H1 (cell line): ENCODE measurements around the gene GTSE1. TPM values are rescaled to one million over a fixed set of nuclear protein-coding genes. Genes with fewer than 3 reads are reported as not detected.
A peak's percentile ranks its signal among the peaks of the same experiment; 100 is the strongest.

Experiments used
- CTCF ChIA-PET: fragments of 300-600 bp; sonication (Branson Sonifier 250); formaldehyde crosslinking; loops from one replicate; lab custom pipeline; 2021; ENCODE audit not compliant: partially characterized antibody; lab: Charles Lee
- POLR2A ChIA-PET: fragments of 300-600 bp; sonication (Branson Sonifier 250); formaldehyde crosslinking; loops from one replicate; lab custom pipeline; 2021; ENCODE audit warnings: inconsistent platforms; ENCODE audit not compliant: partially characterized antibody; lab: Charles Lee
- DNase-seq, 2 experiments: peaks; one replicate each; pipeline versions ENCODE4 v3.0.0 to v3.0.0-alpha.2; 2010 to 2022; ENCODE audit warnings: low spot score in 2 of 2, low read depth in 1 of 2, mixed read lengths in 1 of 2
- FAIRE-seq: peaks from 2 replicates; lab custom pipeline; 2011; peaks lifted over from hg19 to GRCh38; lab: Jason Lieb, UNC
- H2AFZ ChIP-seq: 2 replicates; pipeline ENCODE4 v1.8.1; 2012; ENCODE audit warnings: low read length, inconsistent platforms
- H2AK5ac ChIP-seq: 2 replicates; pipeline ENCODE4 v1.6.1; 2013; ENCODE audit warnings: low read depth, low read length
- H2BK120ac ChIP-seq: replicated peaks from 2 replicates; pipeline ENCODE3; 2013; ENCODE audit warnings: low read depth, low read length, inconsistent platforms
- H2BK12ac ChIP-seq: 2 replicates; pipeline ENCODE4 v1.6.1; 2013; ENCODE audit warnings: low read depth, low read length
- H2BK15ac ChIP-seq: 2 replicates; pipeline ENCODE4 v1.6.1; 2013; ENCODE audit warnings: low read length
- H2BK20ac ChIP-seq: 2 replicates; pipeline ENCODE4 v1.6.1; 2013; ENCODE audit warnings: low read length
- H2BK5ac ChIP-seq: 2 replicates; pipeline ENCODE4 v1.6.1; 2013; ENCODE audit warnings: low read depth, low read length
- H3K14ac ChIP-seq: 2 replicates; pipeline ENCODE4 v1.6.1; 2013; ENCODE audit warnings: inconsistent platforms; ENCODE audit not compliant: insufficient read length
- H3K18ac ChIP-seq: 2 replicates; pipeline ENCODE4 v1.6.1; 2013; ENCODE audit warnings: low read length; ENCODE audit errors: extremely low read depth
- H3K23ac ChIP-seq: 2 replicates; pipeline ENCODE4 v1.6.1; 2013; ENCODE audit warnings: inconsistent platforms; ENCODE audit not compliant: insufficient read length
- H3K23me2 ChIP-seq: 2 replicates; pipeline ENCODE4 v1.6.1; 2013; ENCODE audit warnings: low read depth, low read length
- H3K27ac ChIP-seq: 2 replicates; pipeline ENCODE4 v1.6.1; 2011; ENCODE audit warnings: low read depth, low read length, inconsistent platforms
- H3K27me3 ChIP-seq, 4 experiments: replicated peaks in 1 of 4; 1 replicate in 1 of 4; 2 replicates in 3 of 4; pipeline versions ENCODE4 v1.6.1 to v1.8.1; 2011 to 2013; ENCODE audit warnings: low read length in 3 of 4, mild to moderate bottlenecking in 3 of 4, inconsistent platforms in 2 of 4, mixed read lengths in 2 of 4, moderate library complexity in 1 of 4; ENCODE audit not compliant: control insufficient read depth in 3 of 4, insufficient read depth in 3 of 4; ENCODE audit errors: extremely low read depth in 1 of 4
- H3K36me3 ChIP-seq, 4 experiments: 2 replicates each; pipeline versions ENCODE4 v1.6.1 to v1.8.1; 2011 to 2013; ENCODE audit warnings: mild to moderate bottlenecking in 4 of 4, low read length in 3 of 4, moderate library complexity in 2 of 4, control low read depth in 1 of 4, inconsistent platforms in 1 of 4; ENCODE audit not compliant: insufficient read depth in 4 of 4, control insufficient read depth in 2 of 4
- H3K4ac ChIP-seq: replicated peaks from 2 replicates; pipeline ENCODE3; 2013; ENCODE audit warnings: low read length, low read depth, mixed read lengths, inconsistent platforms; ENCODE audit not compliant: insufficient read length
- H3K4me1 ChIP-seq, 4 experiments: replicated peaks in 1 of 4; 1 replicate in 1 of 4; 2 replicates in 3 of 4; pipeline versions ENCODE4 v1.6.1 to v1.8.1; 2011 to 2013; ENCODE audit warnings: low read length in 3 of 4, inconsistent platforms in 2 of 4, mixed read lengths in 1 of 4; ENCODE audit not compliant: insufficient read depth in 4 of 4, control insufficient read depth in 3 of 4
- H3K4me2 ChIP-seq, 2 experiments: 2 replicates each; pipeline versions ENCODE4 v1.6.1 to v1.8.1; 2011 to 2013; ENCODE audit warnings: low read depth in 2 of 2, low read length in 2 of 2, control low read depth in 1 of 2, inconsistent platforms in 1 of 2, mild to moderate bottlenecking in 1 of 2; ENCODE audit not compliant: insufficient read depth in 1 of 2
- H3K4me3 ChIP-seq, 4 experiments: fragments of 200-600, 300-600 bp in 1 of 4; sonication (generic), shearing (Covaris generic), sonication (Bioruptor Twin) in 1 of 4; 2 replicates each; pipeline versions ENCODE4 v1.5.1 to v1.8.1; 2011 to 2016; ENCODE audit warnings: low read length in 4 of 4, low read depth in 3 of 4, control low read depth in 2 of 4, inconsistent platforms in 2 of 4, mild to moderate bottlenecking in 2 of 4, mixed read lengths in 1 of 4, moderate library complexity in 1 of 4; ENCODE audit not compliant: insufficient read depth in 2 of 4; ENCODE audit errors: extremely low read depth in 1 of 4
- H3K56ac ChIP-seq: replicated peaks from 2 replicates; pipeline ENCODE3; 2013; ENCODE audit warnings: low read depth, mild to moderate bottlenecking, mixed read lengths, low read length, inconsistent platforms; ENCODE audit not compliant: insufficient read length
- H3K79me1 ChIP-seq: 2 replicates; pipeline ENCODE4 v1.6.1; 2013; ENCODE audit warnings: low read depth, low read length, control low read depth
- H3K79me2 ChIP-seq, 2 experiments: 2 replicates each; pipeline versions ENCODE4 v1.6.1 to v1.8.1; 2012 to 2013; ENCODE audit warnings: low read length in 2 of 2, mild to moderate bottlenecking in 2 of 2, inconsistent platforms in 1 of 2; ENCODE audit not compliant: insufficient read depth in 2 of 2, control insufficient read depth in 1 of 2
- H3K9ac ChIP-seq, 4 experiments: replicated peaks in 1 of 4; 1 replicate in 1 of 4; 2 replicates in 3 of 4; pipeline versions ENCODE4 v1.6.1 to v1.8.1; 2011 to 2013; ENCODE audit warnings: low read depth in 3 of 4, low read length in 3 of 4, control low read depth in 2 of 4, mild to moderate bottlenecking in 2 of 4, moderate library complexity in 2 of 4, inconsistent platforms in 1 of 4; ENCODE audit errors: extremely low read depth in 1 of 4
- H3K9me3 ChIP-seq, 2 experiments: 2 replicates each; pipeline versions ENCODE4 v1.6.1 to v1.8.1; 2012 to 2013; ENCODE audit warnings: mild to moderate bottlenecking in 2 of 2, moderate library complexity in 2 of 2, control low read depth in 1 of 2, inconsistent platforms in 1 of 2, low read depth in 1 of 2, low read length in 1 of 2, mixed read lengths in 1 of 2; ENCODE audit not compliant: insufficient read depth in 2 of 2
- H4K20me1 ChIP-seq, 2 experiments: replicated peaks in 1 of 2; 2 replicates each; pipeline versions ENCODE3 to v1.8.1; 2011 to 2013; ENCODE audit warnings: inconsistent platforms in 2 of 2, low read length in 2 of 2, mild to moderate bottlenecking in 1 of 2; ENCODE audit not compliant: insufficient read depth in 2 of 2, control insufficient read depth in 1 of 2
- H4K5ac ChIP-seq: 2 replicates; pipeline ENCODE4 v1.6.1; 2013; ENCODE audit warnings: low read length, low read depth, mixed read lengths, inconsistent platforms; ENCODE audit not compliant: insufficient read length
- H4K8ac ChIP-seq: 2 replicates; pipeline ENCODE4 v1.8.0; 2013; ENCODE audit warnings: mild to moderate bottlenecking, moderate library complexity, low read length, inconsistent platforms; ENCODE audit not compliant: insufficient read depth; ENCODE audit errors: extremely low read depth
- H4K91ac ChIP-seq: replicated peaks from 2 replicates; pipeline ENCODE3; 2013; ENCODE audit warnings: low read length, mixed read lengths, inconsistent platforms; ENCODE audit not compliant: insufficient read length
- BACH1 ChIP-seq: IDR thresholded peaks from 2 replicates; pipeline ENCODE4 v1.6.1; 2012; ENCODE audit warnings: low read length, improper control_type of control experiment
- BCL11A ChIP-seq, 2 experiments: IDR thresholded peaks; one replicate each; pipeline ENCODE4 v1.6.1; 2011; ENCODE audit warnings: low read depth in 2 of 2, low read length in 2 of 2, mild to moderate bottlenecking in 2 of 2
- BRCA1 ChIP-seq: IDR thresholded peaks from 2 replicates; pipeline ENCODE4 v1.6.1; 2012; ENCODE audit warnings: low read depth, low read length, improper control_type of control experiment
- CHD1 ChIP-seq: IDR thresholded peaks from 2 replicates; pipeline ENCODE4 v1.6.1; 2012; ENCODE audit warnings: low read depth, low read length, improper control_type of control experiment
- CREB1 ChIP-seq: IDR thresholded peaks from 2 replicates; pipeline ENCODE4 v1.6.1; 2012; ENCODE audit warnings: inconsistent platforms
- MAFK ChIP-seq: IDR thresholded peaks from 2 replicates; pipeline ENCODE4 v1.6.1; 2012; ENCODE audit warnings: low read depth, mild to moderate bottlenecking, improper control_type of control experiment, low read length
- POLR2AphosphoS5 ChIP-seq: IDR thresholded peaks from 2 replicates; pipeline ENCODE4 v1.6.1; 2011; ENCODE audit warnings: low read depth, low read length
- SUZ12 ChIP-seq: fragments of 200-600 bp; sonication (generic); IDR thresholded peaks from 2 replicates; pipeline ENCODE4 v1.6.1; 2012; ENCODE audit warnings: mild to moderate bottlenecking, inconsistent platforms, low read length, moderate library complexity, mixed read lengths
- TAF1 ChIP-seq: IDR thresholded peaks from 2 replicates; pipeline ENCODE4 v1.6.1; 2011; ENCODE audit warnings: mild to moderate bottlenecking, low read depth, low read length
- WGBS, 2 experiments: shearing (Covaris generic) in 1 of 2; methylation state at CpG; one replicate each; pipeline versions ENCODE4 v1.1.6 to v1.1.7; 2013 to 2015; ENCODE audit warnings: low lambda C conversion rate in 2 of 2, mixed read lengths in 2 of 2, inconsistent platforms in 1 of 2, low coverage in 1 of 2, missing lambda C conversion rate in 1 of 2; ENCODE audit not compliant: insufficient replicate concordance in 2 of 2, insufficient coverage in 1 of 2, insufficient read length in 1 of 2; ENCODE audit errors: extremely low coverage in 1 of 2, missing lambda C conversion rate in 1 of 2; 5-methylcytosine and 5-hydroxymethylcytosine counted together
- polyA plus RNA-seq, 7 experiments: library from polyadenylated mRNA; depleted of rRNA in 3 of 7; stranded (reverse) in 5 of 7; unstranded in 2 of 7; fragments of >200 nt in 5 of 7; fragments of 200-250 nt in 2 of 7; gene quantifications; 1 replicate in 5 of 7; 2 replicates in 1 of 7; 4 replicates in 1 of 7; pipeline versions ENCODE4 v1.2.1 to v1.2.3, GENCODE V29; 2011 to 2013; ENCODE audit warnings: missing spikeins in 2 of 7, mixed read lengths in 2 of 7
- total RNA-seq: library from RNA; stranded (reverse); fragmentation: NEBNext Ultra II Directional; extraction: Animal tissue kit (Norgen Biotek cat#: 25700); gene quantifications from 2 replicates; pipeline ENCODE4 v1.2.1, GENCODE V29; 2021
- TF ChIP-seq, protein P1 (sequence below): IDR thresholded peaks from 2 replicates; pipeline ENCODE4 v1.6.1; 2012; ENCODE audit warnings: inconsistent platforms

GTSE1 gene
- total and polyA plus RNA-seq, 2 of the 8 experiments (the other 6 are each of a cell fraction or from before 2014, with no cell fraction given) = 17.5 to 38.6 TPM

DNA sequence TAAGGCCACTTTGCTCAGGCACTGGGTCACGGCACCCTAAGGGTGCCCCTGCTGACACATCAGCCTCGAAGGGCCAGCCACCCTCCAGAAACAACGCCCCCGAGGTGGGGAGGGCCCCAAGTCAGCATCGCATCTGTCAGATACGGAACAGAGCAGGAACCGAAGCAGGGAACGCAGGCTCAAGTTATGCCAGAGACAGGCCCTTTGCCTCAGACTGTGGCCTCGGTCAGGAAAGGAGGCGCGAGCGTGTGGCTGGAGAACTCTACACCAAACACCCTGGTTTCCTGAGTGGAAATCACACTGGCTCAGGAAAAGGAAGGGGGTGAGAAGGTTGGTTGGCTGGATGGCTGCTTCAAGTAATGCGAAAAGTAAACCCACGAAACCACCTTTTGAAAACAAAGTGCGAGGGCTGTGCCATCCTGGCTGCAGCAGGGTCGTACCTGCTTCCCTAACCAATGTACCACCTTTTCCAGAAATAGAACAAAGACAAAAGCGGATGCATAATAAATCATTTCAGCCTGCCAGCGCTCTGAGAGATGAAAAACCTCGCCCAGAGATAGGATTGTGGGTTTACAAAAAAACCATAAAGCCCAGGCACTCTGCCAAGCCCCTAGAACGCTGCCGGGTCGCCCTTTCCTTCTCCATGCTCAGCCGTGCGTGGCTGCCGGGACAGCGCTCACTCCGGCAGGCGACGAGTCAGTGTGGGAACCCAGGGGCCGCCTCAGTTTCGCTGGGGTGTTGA lies 77.4 kb downstream of the GTSE1 start:
- POLR2A ChIA-PET = interaction anchor here (1.1 kb wide), 1 partner anchor 15 kb away, joined by 3 read pairs; no protein-coding TSS in a partner anchor
- 89% methylated on average over 31 of the region's 31 CpGs; no CpG with 5 or more reads in 1 of the 2 experiments for WGBS, 2 experiments

More for the DNA sequence above, 77.4 kb downstream of the GTSE1 start:
- FAIRE-seq (no peak), DNase-seq (no peak)
- H2AFZ ChIP-seq = no peak overlapping the region
- H3K23me2 ChIP-seq = peaks cover 9% of the 10 kb centered on the region; the same call in 1 of the 2 replicates
- H2BK15ac ChIP-seq = no peak overlapping the region
- no peaks in the 10 kb centered on the region for H3K27me3 ChIP-seq
- H3K4me3 ChIP-seq = no peak overlapping the region
- no peak overlapping the region for H3K27ac ChIP-seq
- no peak overlapping the region for H2BK120ac ChIP-seq
- H2BK12ac ChIP-seq = 0 out of 2 replicates have a peak overlapping the region, but pooled peaks have one; percentile 60
- H3K9me3 ChIP-seq = no peaks in the 10 kb centered on the region
- no peak overlapping the region for H4K91ac ChIP-seq
- no peak overlapping the region for H3K23ac ChIP-seq
- H2BK20ac ChIP-seq = no peak overlapping the region
- H3K79me2 ChIP-seq = no peaks in the 10 kb centered on the region
- no peak overlapping the region for H3K4ac ChIP-seq
- TF ChIP-seq SUZ12 = no peak
- no peak for TF ChIP-seq MAFK
- no peak for TF ChIP-seq CREB1
- TF ChIP-seq BACH1 = no peak
- no peak for TF ChIP-seq BRCA1
- TF ChIP-seq, protein P1, sequence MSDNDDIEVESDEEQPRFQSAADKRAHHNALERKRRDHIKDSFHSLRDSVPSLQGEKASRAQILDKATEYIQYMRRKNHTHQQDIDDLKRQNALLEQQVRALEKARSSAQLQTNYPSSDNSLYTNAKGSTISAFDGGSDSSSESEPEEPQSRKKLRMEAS = no peak
- TF ChIP-seq BCL11A (IDR thresholded peaks at IDR 0.05; ENCODE audit: low read depth in 2 of 2, low read length in 2 of 2) = no peak
- TF ChIP-seq CHD1 = no peak
- no peak for TF ChIP-seq POLR2AphosphoS5
- no peak for TF ChIP-seq TAF1
- H4K5ac ChIP-seq = no peak overlapping the region
- H3K9ac ChIP-seq = no peak overlapping the region
- peaks cover 0 to 11% of the 10 kb centered on the region in 2 experiments for H4K20me1 ChIP-seq
- no peaks in the 10 kb centered on the region; the same call in 1 of the 2 replicates for H3K79me1 ChIP-seq
- H3K56ac ChIP-seq = no peak overlapping the region
- no peak overlapping the region for H2AK5ac ChIP-seq
- no peak overlapping the region for H3K18ac ChIP-seq
- CTCF ChIA-PET = no interaction called here
- no peak overlapping the region for H3K4me2 ChIP-seq
- peak overlapping the region; percentile 3; the same call in 1 of the 2 replicates for H4K8ac ChIP-seq
- H3K14ac ChIP-seq = no peak overlapping the region
- peaks cover 0 to 6% (median 1%) of the 10 kb centered on the region in 4 experiments; a peak in 4 of 8 replicates for H3K36me3 ChIP-seq
- H3K4me1 ChIP-seq = peaks cover 0 to 24% (median 23%) of the 10 kb centered on the region in 4 experiments; a peak in 6 of 7 replicates
- H2BK5ac ChIP-seq = no peak overlapping the region
